HG03442 (cell line): Measurements from ENCODE around the gene ZFR2.
"Not testable (repeated sequence)": the region's sequence is repeated elsewhere in the genome, so short reads cannot be mapped to it uniquely, and the experiment has no call there.

Experiments used
- ATAC-seq: cut with Tn5 transposase; IDR thresholded peaks from one replicate; pipeline ENCODE4 v1.9.1; 2021; ENCODE audit warnings: mild to moderate bottlenecking, moderate library complexity; ENCODE audit not compliant: unreplicated experiment

Gene ZFR2

GRCh38 chr19:3879656-3880055 lies 10.8 kb upstream of the ZFR2 start:
- ATAC-seq = no peak

GRCh38 chr19:3874695-3875094 lies 5.9 kb upstream of the ZFR2 start:
- not testable (repeated sequence) for ATAC-seq

GRCh38 chr19:3873151-3873550 lies 4.3 kb upstream of the ZFR2 start:
- no peak for ATAC-seq

- no peak for ATAC-seq
These were observed 668 bp downstream of the ZFR2 start for GRCh38 chr19:3867971-3868769.

GRCh38 chr19:3866910-3867638 lies 1.8 kb downstream of the ZFR2 start:
- ATAC-seq = no peak

DNA sequence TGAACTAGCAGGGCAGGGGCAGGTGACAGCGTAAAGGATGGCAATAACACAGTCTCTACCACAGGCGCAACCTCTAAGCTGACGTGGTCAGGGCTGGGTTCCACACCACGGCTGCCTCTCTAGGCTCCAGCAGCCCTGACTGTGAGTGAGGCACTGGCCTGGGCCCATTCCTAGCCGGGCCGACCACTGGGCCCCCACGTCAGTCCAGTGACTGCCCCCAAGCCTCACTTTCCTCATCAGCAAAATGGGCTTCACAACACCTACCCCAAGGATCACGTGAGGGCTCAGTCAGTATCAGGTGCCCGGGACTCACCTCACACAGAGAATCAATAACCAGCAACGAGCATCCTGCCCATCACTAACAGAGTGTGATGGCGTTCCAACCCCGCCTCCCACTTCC lies 5.2 kb downstream of the ZFR2 start:
- ATAC-seq = no peak

DNA sequence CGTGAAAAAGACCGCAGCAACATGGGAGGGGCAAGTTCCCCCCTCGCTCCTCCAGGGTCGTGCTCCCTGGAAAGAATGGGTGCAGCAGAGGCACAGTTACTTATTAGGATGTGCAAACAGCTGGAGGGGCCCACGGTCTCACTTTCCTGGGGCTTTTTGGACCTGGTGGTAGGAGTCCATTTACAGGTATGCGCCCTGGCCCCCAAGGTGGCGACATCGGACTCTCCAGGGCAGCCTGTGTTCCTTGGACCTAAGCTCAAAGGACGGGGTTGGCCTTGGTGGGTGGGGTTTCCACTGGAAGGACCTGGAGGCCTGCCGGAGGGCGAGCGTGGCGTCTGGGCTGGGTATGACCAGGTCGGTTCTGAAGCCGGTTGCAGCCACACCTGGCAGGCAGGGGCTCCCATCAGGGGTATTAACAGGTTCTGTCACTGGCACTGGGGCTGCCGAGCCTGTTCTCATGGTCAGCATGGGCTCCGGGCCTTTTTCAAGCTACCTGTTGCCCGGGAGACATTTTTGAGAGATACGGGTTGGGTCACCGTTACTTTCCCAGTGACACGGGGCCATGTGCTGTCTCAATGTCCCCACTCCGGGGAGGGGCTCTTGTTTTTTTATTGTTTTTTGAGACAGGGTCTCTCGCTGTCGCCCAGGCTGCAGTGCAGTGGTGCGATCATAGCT lies 5.9 kb downstream of the ZFR2 start:
- no peak for ATAC-seq

- no peak for ATAC-seq
These were observed 8.3 kb downstream of the ZFR2 start for GRCh38 chr19:3860499-3860898.

DNA sequence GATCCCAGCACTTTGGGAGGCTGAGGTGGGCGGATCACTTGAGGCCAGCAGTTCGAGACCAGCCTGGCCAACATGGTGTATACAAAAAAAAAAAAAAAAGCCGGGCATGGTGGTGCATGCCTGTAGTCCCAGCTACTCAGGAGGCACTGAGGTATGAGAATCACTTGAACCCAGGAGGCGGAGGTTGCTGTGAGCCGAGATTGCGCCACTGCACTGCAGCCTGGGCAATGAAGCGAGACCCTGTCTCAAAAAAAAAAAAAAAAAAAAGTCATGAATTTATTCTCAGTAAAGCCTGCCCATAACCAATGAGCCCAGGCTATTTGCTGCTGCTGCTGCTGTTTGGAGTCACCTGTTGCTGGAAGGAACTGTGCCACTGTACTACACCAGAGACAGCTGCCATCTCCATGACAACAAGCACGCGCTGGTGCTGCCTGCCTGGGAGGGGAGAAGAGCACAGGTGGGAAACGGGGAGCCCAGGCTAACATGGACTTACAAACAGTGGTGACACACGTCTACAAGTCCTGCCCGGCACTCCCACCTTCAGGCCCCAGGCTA lies 11.3 kb downstream of the ZFR2 start:
- no peak for ATAC-seq

- no peak for ATAC-seq
These were observed 13.5 kb downstream of the ZFR2 start for GRCh38 chr19:3855320-3855719.

GRCh38 chr19:3852614-3853254 lies 16.1 kb downstream of the ZFR2 start:
- ATAC-seq = no peak

GRCh38 chr19:3852177-3852511 lies 16.7 kb downstream of the ZFR2 start:
- no peak for ATAC-seq

- ATAC-seq = no peak
These were observed 17.3 kb downstream of the ZFR2 start for GRCh38 chr19:3851254-3852176.

- no peak for ATAC-seq
These were observed 18.4 kb downstream of the ZFR2 start for GRCh38 chr19:3850320-3850972.

DNA sequence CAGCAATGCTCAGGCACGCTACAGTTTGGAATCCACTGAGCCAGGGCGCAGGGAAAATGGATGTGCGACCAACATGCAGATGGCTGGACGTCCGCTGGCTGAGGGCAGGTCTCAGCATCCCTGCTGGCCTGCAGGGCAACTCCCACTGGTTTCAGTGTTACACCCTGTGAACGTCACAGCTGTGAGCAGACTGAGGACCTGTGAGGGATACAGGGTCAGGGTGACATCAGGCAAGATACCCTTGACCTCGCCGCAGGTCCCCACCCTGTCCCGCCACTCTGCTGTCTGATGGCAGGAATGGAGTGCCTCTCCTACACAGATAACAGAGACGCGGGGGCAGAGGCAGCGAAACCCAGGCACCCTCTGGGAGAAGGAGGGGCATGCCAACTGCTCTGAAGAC lies 19.1 kb downstream of the ZFR2 start:
- ATAC-seq = no peak

DNA sequence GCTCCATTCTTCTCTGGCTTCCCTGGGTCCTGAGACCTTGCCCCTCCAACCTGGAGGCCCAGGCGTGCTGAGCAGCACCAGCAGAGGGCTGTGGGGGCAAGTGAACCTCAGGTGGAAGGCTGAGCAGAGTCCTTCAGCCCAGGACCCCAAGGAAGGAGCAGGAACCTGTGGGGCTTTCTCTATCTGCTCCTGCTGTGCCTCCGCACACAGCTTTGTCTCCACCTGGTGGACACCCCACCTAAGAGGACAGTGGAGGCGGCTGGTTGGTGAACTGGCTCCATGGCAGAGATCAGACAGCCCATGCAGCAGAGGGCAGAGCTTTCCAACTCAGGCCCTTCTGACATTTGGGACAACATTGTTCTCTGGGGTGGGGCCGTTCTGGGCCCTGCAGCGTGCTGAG lies 19.7 kb downstream of the ZFR2 start:
- no peak for ATAC-seq

DNA sequence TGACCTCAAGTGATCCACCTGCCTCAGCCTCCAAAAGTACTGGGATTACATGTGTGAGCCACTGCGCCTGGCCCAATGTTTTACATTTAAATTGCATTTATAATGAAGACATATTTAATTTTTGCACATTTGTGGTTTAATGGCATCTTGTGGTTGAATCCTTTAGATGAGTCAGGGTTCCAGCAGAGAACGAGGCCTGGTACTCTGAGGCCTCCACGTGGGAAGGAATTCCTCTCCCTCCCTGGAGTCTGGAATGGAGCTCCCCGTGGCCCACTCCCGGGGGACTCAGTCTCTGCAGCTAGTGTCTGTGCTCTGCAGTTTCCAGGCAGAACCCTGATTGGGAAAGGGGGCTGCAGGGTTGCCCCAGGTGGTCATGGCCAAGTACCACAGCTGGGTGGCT lies 24.2 kb downstream of the ZFR2 start:
- no peak for ATAC-seq

DNA sequence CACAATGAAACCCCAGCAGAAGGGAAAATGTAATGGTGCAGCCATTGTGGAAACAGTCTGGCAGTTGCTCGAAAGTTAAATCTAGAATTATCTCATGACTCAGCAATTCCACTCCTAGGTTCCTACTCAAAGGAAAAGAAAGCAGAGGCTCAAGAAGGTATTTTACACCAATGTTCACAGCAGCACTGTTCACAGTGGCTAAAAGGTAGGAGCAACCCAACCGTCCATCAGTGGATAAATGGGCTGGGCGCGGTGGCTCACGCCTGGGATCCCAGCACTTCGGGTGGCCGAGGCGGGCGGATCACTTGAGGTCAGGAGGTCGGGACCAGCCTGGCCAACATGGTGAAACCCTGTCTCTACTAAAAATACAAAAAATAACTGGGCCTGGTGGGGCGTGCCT lies 25.9 kb downstream of the ZFR2 start:
- ATAC-seq = no peak

GRCh38 chr19:3840804-3841203 lies 28.0 kb downstream of the ZFR2 start:
- no peak for ATAC-seq

GRCh38 chr19:3839941-3840340 lies 28.9 kb downstream of the ZFR2 start:
- no peak for ATAC-seq
